Stomach smooth muscle (tissue), 2 donors: ENCODE results near the gene ZPR1.
"Not testable (repeated sequence)": the region's sequence is repeated elsewhere in the genome, so short reads cannot be mapped to it uniquely, and the experiment has no call there.

Source experiments
- H3K27ac ChIP-seq: one replicate; pipeline ENCODE4 v1.7.0; 2013; ENCODE audit warnings: mild to moderate bottlenecking, low read length, inconsistent platforms
- H3K27me3 ChIP-seq, 2 donors: one replicate each; pipeline ENCODE4 v1.7.0; 2013; ENCODE audit warnings: low read length in 2 of 2; ENCODE audit not compliant: insufficient read depth in 2 of 2, control insufficient read depth in 1 of 2
- H3K36me3 ChIP-seq, 2 donors: one replicate each; pipeline ENCODE4 v1.7.0; 2013; ENCODE audit warnings: low read length in 2 of 2; ENCODE audit not compliant: control insufficient read depth in 2 of 2, insufficient read depth in 2 of 2
- H3K4me1 ChIP-seq: one replicate; pipeline ENCODE4 v1.7.0; 2013; ENCODE audit warnings: low read length; ENCODE audit not compliant: control insufficient read depth, insufficient read depth
- H3K4me3 ChIP-seq, 2 donors: one replicate each; pipeline ENCODE4 v1.7.0; 2013; ENCODE audit warnings: low read length in 2 of 2
- H3K9ac ChIP-seq, 2 donors: one replicate each; pipeline ENCODE4 v1.7.0; 2013; ENCODE audit warnings: low read length in 2 of 2, mild to moderate bottlenecking in 1 of 2
- H3K9me3 ChIP-seq, 2 donors: one replicate each; pipeline ENCODE4 v1.7.0; 2013; ENCODE audit warnings: low read length in 2 of 2; ENCODE audit not compliant: control insufficient read depth in 2 of 2
- donor health status: healthy.
- donor health status: Pancreatic carcinoma.

Gene ZPR1, protein sequence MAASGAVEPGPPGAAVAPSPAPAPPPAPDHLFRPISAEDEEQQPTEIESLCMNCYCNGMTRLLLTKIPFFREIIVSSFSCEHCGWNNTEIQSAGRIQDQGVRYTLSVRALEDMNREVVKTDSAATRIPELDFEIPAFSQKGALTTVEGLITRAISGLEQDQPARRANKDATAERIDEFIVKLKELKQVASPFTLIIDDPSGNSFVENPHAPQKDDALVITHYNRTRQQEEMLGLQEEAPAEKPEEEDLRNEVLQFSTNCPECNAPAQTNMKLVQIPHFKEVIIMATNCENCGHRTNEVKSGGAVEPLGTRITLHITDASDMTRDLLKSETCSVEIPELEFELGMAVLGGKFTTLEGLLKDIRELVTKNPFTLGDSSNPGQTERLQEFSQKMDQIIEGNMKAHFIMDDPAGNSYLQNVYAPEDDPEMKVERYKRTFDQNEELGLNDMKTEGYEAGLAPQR

DNA sequence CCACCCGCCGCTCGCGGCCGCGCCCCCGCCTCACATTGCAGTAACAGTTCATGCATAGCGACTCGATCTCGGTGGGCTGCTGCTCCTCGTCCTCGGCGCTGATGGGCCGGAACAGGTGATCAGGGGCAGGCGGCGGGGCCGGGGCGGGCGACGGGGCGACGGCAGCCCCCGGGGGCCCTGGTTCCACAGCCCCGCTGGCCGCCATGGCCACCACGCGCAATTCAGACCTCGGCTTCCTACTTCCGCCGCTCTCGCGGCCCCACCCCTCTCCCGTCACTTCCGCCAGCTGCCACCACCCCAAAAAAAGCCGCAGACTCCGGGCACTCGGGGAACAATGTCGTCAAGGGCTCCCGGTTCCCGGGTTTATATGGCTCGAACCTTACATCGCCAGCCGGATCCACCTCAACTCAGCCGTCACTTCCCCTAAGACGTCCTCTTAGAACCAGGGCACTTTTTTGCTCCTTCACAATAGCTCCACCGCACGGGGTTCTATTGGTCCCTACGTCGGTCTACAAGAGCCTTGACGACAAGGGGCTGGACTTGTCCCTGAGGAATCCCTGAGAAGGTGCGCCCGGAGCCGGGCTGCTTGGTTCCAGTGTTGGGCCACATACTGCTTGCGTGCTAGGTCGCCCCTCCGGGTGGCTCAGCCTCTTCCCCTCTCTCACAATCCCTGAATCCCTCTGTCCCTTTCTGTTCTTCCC lies at the start of gene ZPR1:
Gene ZPR1, minus strand, starts transcription at position 238 of the 701 bp plus-strand sequence. Its CDS starts 33 bp downstream, at position 205.
- Histone ChIP-seq H3K27me3 (no peaks in the 10 kb centered on the region), H3K9ac (peak within 1 kb of the TSS; percentile 88 to 96), H3K4me1 (peaks cover 22% of the 10 kb centered on the region), H3K4me3 (peak within 1 kb of the TSS; percentile 92 to 94), H3K36me3 (peaks cover 33 to 36% of the 10 kb centered on the region in 2 donors), H3K9me3 (no peaks in the 10 kb centered on the region), H3K27ac (peak within 1 kb of the TSS; percentile 87)

DNA sequence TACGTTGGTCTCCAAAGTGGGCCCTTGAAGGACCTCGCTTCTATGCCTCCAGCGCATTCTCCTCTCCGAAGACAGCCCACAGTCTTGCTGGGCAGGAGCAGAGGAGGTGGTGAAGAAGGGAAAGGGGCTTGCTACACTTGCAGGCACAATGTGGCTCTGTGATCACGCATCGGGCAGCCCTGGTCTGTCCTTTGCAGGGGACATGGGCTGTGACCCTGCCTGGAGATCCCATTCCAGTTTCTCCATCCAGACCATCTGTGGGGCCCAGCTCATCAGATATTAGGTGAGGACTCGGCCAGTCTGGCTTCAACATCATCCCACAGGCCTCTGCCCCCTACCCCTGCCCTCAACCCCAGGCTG lies 48.8 kb upstream of the ZPR1 start:
- no peaks in the 10 kb centered on the region for H3K27me3 ChIP-seq
- H3K9ac ChIP-seq = no peak overlapping the region
- no peaks in the 10 kb centered on the region for H3K9me3 ChIP-seq
- H3K27ac ChIP-seq = no peak overlapping the region
- H3K4me1 ChIP-seq = peaks cover 24% of the 10 kb centered on the region
- H3K36me3 ChIP-seq = no peaks in the 10 kb centered on the region
- peak overlapping the region in 1 of 2 donors; percentile 65 for H3K4me3 ChIP-seq

DNA sequence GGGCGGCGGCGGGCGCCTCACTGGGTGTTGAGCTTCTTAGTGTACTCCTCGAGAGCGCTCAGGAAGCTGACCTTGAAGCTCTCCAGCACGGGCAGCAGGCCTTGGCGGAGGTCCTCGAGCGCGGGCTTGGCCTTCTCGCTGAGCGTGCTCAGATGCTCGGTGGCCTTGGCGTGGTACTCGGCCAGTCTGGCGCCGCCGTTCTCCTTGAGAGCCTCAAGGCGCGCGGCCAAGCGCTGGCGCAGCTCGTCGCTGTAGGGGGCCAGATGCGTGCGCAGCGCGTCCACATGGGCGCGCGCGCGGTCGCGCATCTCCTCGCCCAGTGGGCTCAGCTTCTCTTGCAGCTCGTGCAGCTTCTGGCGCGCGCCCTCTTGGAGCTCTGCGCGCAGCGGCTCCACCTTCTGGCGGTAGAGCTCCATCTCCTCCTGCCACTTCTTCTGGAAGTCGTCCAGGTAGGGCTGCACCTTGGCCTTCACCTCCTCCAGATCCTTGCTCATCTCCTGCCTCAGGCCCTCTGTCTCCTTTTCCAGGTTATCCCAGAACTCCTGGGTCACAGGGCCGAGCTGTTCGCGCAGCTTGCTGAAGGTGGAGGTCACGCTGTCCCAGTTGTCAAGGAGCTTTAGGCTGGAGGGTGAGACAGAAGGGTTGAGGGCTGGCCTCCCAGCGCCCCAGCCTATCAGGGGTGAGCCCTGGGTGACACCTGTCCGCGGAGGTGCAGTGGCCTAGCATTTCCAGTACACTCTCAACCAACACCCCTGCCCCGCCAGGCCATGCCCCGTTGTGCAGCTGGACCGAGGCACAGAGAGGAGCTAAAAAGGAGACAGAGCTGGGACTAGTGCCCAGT lies 48.2 kb upstream of the ZPR1 start:
- Histone ChIP-seq H3K9ac (peak overlapping the region; percentile 72 to 80), H3K4me1 (peaks cover 23% of the 10 kb centered on the region), H3K27ac (peak overlapping the region; percentile 92), H3K9me3 (no peaks in the 10 kb centered on the region), H3K4me3 (peak overlapping the region; percentile 58 to 65), H3K27me3 (no peaks in the 10 kb centered on the region), H3K36me3 (no peaks in the 10 kb centered on the region)

DNA sequence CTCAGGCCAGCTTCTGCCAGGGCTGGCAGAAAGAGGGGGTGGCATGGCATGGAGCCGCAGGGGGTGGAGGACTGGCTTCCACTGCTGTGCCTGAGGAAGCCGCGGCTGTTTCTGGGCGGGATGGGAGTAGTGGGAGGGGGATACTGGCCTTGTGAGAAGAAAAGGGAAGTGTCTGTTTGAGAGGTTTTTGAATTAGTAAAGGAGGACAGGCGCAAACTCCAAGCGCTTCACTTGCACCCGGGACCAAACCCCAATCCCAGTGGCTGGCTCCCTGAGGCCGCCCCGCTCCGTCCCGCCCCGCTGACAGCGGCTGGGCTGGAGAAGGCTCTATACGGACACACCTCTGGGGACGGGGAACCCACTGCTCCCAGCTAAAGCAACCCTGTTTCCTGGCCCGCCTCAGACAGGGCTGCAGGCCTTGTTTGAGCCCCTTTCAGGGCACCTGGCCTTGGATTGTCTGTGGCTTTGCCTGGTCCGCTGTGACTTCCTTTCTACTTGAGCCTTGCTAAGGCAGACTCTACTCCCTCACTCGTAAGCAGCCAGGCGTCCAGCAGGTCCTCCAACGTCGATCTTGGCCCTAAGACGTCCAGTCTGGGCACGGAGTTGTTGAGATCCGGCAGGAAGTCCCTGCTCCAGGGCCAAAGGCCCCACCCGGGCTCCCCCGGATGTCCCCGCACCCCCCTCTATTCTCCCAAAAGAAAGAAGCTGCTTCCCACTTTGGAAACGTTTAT lies 47.4 kb upstream of the ZPR1 start:
- no peaks in the 10 kb centered on the region for H3K9me3 ChIP-seq
- peak overlapping the region; percentile 58 to 65 for H3K4me3 ChIP-seq
- no peaks in the 10 kb centered on the region for H3K36me3 ChIP-seq
- peak overlapping the region; percentile 92 for H3K27ac ChIP-seq
- peaks cover 21% of the 10 kb centered on the region for H3K4me1 ChIP-seq
- peak overlapping the region; percentile 72 to 80 for H3K9ac ChIP-seq
- no peaks in the 10 kb centered on the region for H3K27me3 ChIP-seq

DNA sequence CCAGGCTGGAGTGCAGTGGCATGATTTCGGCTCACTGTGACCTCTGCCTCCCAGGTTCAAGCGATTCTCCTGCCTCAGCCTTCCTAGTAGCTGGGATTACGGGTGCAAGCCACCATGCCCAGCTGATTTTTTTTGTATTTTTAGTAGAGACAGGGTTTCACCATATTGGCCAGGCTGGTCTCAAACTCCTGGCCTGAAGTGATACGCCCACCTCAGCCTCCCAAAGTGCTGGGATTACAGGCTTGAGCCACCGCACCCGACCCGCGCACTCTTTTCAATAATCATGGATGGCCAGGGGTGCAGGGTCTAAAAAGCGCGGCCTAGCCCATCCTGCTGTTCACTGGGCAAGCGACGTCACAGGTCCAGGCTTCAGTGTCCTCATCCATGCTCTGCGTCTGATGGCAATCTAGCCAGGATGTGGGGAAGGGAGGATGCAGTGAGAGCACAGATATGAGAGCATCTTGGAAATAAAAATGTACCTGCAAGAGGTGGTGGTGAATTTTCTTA lies 46.8 kb upstream of the ZPR1 start:
- not testable (repeated sequence) for H3K4me3 ChIP-seq, H3K9ac ChIP-seq, H3K27me3 ChIP-seq, H3K36me3 ChIP-seq, H3K9me3 ChIP-seq
- H3K27ac ChIP-seq = peak overlapping the region; percentile 92
- peaks cover 20% of the 10 kb centered on the region for H3K4me1 ChIP-seq

DNA sequence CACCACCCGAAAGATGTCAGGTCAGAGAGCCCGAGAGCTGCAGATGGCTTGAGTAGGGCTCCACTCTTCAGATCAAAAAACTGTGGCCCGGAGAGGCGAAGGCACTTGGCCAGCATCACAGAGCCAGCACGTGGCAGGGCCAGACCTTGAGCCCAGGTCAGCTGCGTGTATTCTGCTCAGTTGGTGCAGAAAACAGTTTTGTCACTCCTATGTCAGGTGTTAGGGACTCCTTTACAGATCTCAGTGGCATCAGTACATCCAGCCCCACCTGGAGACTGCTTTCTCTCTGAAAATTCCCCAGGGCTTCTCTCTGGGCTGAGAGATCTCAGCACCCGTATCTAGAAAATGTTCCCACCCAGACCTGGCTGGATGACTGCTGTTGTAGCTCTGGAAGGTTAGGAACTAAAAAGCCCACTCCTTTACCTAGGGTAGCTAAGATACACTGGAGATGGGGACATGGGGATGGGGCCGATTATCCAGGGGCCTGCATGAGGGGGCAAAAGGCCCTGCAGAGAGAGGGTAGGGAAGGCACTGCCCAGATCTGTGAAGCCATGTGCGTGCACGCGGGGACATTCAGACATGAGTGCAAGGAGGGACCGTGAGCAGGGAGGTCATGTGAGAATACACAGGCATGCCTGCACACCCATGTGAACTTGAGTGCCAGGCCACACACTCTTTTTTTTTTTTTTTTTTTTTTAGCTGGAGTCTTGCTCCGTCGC lies 46.2 kb upstream of the ZPR1 start:
- Histone ChIP-seq H3K9ac (no peak overlapping the region), H3K27me3 (no peaks in the 10 kb centered on the region), H3K27ac (no peak overlapping the region), H3K4me3 (no peak overlapping the region), H3K36me3 (no peaks in the 10 kb centered on the region), H3K4me1 (peaks cover 20% of the 10 kb centered on the region), H3K9me3 (no peaks in the 10 kb centered on the region)

DNA sequence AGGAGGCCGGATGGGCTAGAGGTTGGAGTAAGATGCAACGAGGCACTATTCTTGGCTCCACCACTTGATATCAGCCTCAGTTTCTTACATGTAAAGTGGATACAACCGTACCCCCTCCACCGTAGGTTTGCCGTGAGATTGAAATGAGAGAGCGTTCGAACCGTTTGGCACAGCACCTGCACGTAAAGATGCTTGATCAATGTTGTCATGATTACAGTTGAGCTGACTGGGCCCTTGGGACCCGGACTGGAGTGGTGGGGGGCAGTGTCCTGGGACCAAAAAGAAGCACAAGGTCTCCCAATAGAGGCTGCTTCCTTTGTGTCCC lies 45.6 kb upstream of the ZPR1 start:
- Histone ChIP-seq H3K27ac (no peak overlapping the region), H3K36me3 (no peaks in the 10 kb centered on the region), H3K9ac (no peak overlapping the region), H3K27me3 (no peaks in the 10 kb centered on the region), H3K4me3 (no peak overlapping the region), H3K9me3 (no peaks in the 10 kb centered on the region), H3K4me1 (peaks cover 20% of the 10 kb centered on the region)

DNA sequence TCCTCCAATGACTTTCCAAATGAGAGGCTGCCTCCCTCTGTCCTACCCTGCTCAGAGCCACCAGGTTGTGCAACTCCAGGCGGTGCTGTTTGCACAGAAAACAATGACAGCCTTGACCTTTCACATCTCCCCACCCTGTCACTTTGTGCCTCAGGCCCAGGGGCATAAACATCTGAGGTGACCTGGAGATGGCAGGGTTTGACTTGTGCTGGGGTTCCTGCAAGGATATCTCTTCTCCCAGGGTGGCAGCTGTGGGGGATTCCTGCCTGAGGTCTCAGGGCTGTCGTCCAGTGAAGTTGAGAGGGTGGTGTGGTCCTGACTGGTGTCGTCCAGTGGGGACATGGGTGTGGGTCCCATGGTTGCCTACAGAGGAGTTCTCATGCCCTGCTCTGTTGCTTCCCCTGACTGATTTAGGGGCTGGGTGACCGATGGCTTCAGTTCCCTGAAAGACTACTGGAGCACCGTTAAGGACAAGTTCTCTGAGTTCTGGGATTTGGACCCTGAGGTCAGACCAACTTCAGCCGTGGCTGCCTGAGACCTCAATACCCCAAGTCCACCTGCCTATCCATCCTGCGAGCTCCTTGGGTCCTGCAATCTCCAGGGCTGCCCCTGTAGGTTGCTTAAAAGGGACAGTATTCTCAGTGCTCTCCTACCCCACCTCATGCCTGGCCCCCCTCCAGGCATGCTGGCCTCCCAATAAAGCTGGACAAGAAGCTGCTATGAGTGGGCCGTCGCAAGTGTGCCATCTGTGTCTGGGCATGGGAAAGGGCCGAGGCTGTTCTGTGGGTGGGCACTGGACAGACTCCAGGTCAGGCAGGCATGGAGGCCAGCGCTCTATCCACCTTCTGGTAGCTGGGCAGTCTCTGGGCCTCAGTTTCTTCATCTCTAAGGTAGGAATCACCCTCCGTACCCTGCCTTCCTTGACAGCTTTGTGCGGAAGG lies 44.8 kb upstream of the ZPR1 start:
- Histone ChIP-seq H3K27ac (no peak overlapping the region), H3K36me3 (no peaks in the 10 kb centered on the region), H3K9me3 (no peaks in the 10 kb centered on the region), H3K4me3 (no peak overlapping the region), H3K27me3 (no peaks in the 10 kb centered on the region), H3K4me1 (peaks cover 20% of the 10 kb centered on the region), H3K9ac (no peak overlapping the region)

DNA sequence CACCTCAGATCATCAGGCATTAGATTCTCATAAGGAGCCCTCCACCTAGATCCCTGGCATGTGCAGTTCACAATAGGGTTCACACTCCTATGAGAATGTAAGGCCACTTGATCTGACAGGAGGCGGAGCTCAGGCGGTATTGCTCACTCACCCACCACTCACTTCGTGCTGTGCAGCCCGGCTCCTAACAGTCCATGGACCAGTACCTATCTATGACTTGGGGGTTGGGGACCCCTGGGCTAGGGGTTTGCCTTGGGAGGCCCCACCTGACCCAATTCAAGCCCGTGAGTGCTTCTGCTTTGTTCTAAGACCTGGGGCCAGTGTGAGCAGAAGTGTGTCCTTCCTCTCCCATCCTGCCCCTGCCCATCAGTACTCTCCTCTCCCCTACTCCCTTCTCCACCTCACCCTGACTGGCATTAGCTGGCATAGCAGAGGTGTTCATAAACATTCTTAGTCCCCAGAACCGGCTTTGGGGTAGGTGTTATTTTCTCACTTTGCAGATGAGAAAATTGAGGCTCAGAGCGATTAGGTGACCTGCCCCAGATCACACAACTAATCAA lies 44.0 kb upstream of the ZPR1 start:
- no peaks in the 10 kb centered on the region for H3K36me3 ChIP-seq
- H3K27ac ChIP-seq = no peak overlapping the region
- H3K4me1 ChIP-seq = peaks cover 20% of the 10 kb centered on the region
- no peak overlapping the region for H3K4me3 ChIP-seq
- H3K9ac ChIP-seq = no peak overlapping the region
- no peaks in the 10 kb centered on the region for H3K27me3 ChIP-seq
- H3K9me3 ChIP-seq = no peaks in the 10 kb centered on the region
